Lower leg skin (tissue), 4 donors: Measurements from ENCODE around the gene FBXO46. TPM values are rescaled to one million over a fixed set of nuclear protein-coding genes. Genes with fewer than 3 reads are reported as not detected.

ENCODE experiments used
- DNase-seq, 2 donors: peaks; one replicate each; pipeline ENCODE4 v3.0.0-alpha.2; 2019; ENCODE audit warnings: low spot score in 2 of 2
- H3K4me3 ChIP-seq: fragments of 200-600 bp; sonication (generic); 2 replicates; pipeline ENCODE4 v1.5.1; 2017; ENCODE audit warnings: mild to moderate bottlenecking, low read depth; ENCODE audit not compliant: poor library complexity, severe bottlenecking
- CTCF ChIP-seq, 3 donors: fragments of 450-650 bp; IDR thresholded peaks; one replicate each; pipeline ENCODE4 v1.5.1; 2016; ENCODE audit warnings: antibody characterized with exemption in 3 of 3, mild to moderate bottlenecking in 3 of 3, moderate library complexity in 2 of 3
- POLR2A ChIP-seq, 2 donors: fragments of 450-650 bp; IDR thresholded peaks; one replicate each; pipeline ENCODE4 v1.6.1; 2016 to 2017; ENCODE audit warnings: antibody characterized with exemption in 2 of 2, mild to moderate bottlenecking in 1 of 2, moderate library complexity in 1 of 2
- WGBS, 2 donors: methylation state at CpG; one replicate each; pipeline ENCODE4 v1.1.5; 2018; 5-methylcytosine and 5-hydroxymethylcytosine counted together
- intact Hi-C: fragments of 100-400 bp; cut with DNase I; formaldehyde crosslinking; loops from one replicate; pipeline ENCODE4 v1.15.0; 2023; ENCODE audit warnings: low total_unique reads
- total RNA-seq, 4 donors: library from RNA; depleted of rRNA; stranded (reverse); fragments of >200 nt; gene quantifications; one replicate each; pipeline ENCODE4 v1.1.0, GENCODE V29; 2016

The FBXO46 gene
- total RNA-seq, 4 donors from 2014 or later = 22.0 to 26.7 (median 25.4) TPM

GRCh38 chr19:45764475-45764874 lies 33.8 kb upstream of the FBXO46 start:
- TF ChIP-seq POLR2A (IDR thresholded peaks at IDR 0.05) (no peak), CTCF (IDR thresholded peaks at IDR 0.05) (no peak)
- intact Hi-C loops = no loop called here
- no peak overlapping the region for H3K4me3 ChIP-seq
- WGBS, 2 donors = 58 to 73% methylated on average over 6 of the region's 6 CpGs
- DNase-seq = no peak

GRCh38 chr19:45763691-45764294 lies 33.1 kb upstream of the FBXO46 start:
- peak in 1 of 2 donors; percentile 81 for DNase-seq
- no peak overlapping the region for H3K4me3 ChIP-seq
- intact Hi-C loops = no loop called here
- WGBS, 2 donors = 52 to 58% methylated on average over 21 of the region's 27 CpGs
- TF ChIP-seq CTCF (IDR thresholded peaks at IDR 0.05) (no peak), POLR2A (IDR thresholded peaks at IDR 0.05) (no peak)

- WGBS, 2 donors = 73 to 85% methylated on average over 13 to 15 of the region's 15 CpGs
- DNase-seq = no peak
- no peak overlapping the region for H3K4me3 ChIP-seq
- intact Hi-C loops = no loop called here
- no peak for TF ChIP-seq CTCF (IDR thresholded peaks at IDR 0.05)
- TF ChIP-seq POLR2A (IDR thresholded peaks at IDR 0.05) = no peak
Observed at GRCh38 chr19:45762870-45763631, 32.4 kb upstream of the FBXO46 start.

GRCh38 chr19:45761714-45762113 lies 31.0 kb upstream of the FBXO46 start:
- no peak overlapping the region for H3K4me3 ChIP-seq
- intact Hi-C loops = no loop called here
- peak in 1 of 2 donors; percentile 72 for DNase-seq
- WGBS, 2 donors = 84 to 87% methylated on average over 17 of the region's 17 CpGs
- TF ChIP-seq CTCF (IDR thresholded peaks at IDR 0.05) = no peak
- TF ChIP-seq POLR2A (IDR thresholded peaks at IDR 0.05) = no peak

GRCh38 chr19:45758921-45759320 lies 28.2 kb upstream of the FBXO46 start:
- H3K4me3 ChIP-seq = no peak overlapping the region
- TF ChIP-seq POLR2A (IDR thresholded peaks at IDR 0.05) = no peak
- TF ChIP-seq CTCF (IDR thresholded peaks at IDR 0.05) = no peak
- 78 to 86% methylated on average over 7 to 9 of the region's 9 CpGs for WGBS, 2 donors
- intact Hi-C loops = loop anchor here (5.0 kb wide), 1 partner anchor 1438 kb away; no protein-coding TSS in a partner anchor
- DNase-seq = no peak
